GM19328 (cell line): ENCODE measurements around the gene HEMK1.

ENCODE experiments used
- ATAC-seq: cut with Tn5 transposase; IDR thresholded peaks from one replicate; pipeline ENCODE4 v1.9.1; 2021; ENCODE audit warnings: mild to moderate bottlenecking, moderate library complexity; ENCODE audit not compliant: unreplicated experiment

The HEMK1 gene

DNA sequence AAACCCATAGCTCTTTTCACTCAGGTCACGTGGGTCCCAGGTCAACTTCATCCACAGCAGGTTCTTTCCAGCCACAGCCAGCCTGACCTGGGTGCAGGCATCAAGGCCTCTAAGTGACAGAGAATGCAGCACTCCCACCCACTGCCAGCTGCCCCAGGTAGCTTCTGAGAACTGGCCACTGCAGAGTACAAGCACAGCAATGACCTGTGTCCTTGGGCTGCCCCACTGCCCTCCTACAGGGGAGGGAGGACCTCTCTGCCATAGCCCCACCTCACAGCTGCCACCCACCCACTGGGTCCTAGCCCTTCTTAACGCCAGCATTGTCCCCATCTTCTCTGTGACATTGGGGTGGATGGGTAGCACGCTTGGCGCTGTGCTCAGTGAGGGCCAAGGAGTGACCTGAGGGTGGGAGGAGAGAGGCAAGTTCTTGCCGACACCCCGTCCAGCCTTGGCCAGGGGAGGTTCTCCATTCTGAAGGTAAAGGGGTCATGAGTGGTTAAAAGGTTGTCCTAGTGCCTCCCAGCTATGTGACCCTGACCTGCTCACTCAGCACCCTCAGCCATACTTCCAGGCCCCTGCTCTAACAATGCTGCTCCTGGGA lies 29.9 kb downstream of the HEMK1 start:
- ATAC-seq: no peak

DNA sequence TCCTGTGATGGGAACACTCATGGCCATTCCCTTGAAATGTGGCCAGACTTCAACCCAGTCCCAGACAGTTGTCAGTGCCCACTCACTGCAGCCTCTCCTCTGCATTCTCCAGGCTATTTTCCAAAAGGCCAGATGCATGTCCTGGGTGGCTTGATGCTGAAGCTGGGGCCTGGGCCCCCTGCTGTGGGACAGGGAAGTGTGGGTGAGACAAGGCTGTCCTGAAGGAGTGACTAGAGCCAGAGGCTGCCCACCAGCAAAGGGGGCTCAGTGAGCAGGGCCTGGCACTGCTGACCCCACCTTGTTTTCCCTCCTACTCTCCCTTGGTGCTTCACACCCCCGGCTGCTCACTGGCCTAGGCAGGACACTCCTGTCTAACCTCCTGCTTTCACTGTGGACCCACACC lies 30.4 kb downstream of the HEMK1 start:
- ATAC-seq: no peak

DNA sequence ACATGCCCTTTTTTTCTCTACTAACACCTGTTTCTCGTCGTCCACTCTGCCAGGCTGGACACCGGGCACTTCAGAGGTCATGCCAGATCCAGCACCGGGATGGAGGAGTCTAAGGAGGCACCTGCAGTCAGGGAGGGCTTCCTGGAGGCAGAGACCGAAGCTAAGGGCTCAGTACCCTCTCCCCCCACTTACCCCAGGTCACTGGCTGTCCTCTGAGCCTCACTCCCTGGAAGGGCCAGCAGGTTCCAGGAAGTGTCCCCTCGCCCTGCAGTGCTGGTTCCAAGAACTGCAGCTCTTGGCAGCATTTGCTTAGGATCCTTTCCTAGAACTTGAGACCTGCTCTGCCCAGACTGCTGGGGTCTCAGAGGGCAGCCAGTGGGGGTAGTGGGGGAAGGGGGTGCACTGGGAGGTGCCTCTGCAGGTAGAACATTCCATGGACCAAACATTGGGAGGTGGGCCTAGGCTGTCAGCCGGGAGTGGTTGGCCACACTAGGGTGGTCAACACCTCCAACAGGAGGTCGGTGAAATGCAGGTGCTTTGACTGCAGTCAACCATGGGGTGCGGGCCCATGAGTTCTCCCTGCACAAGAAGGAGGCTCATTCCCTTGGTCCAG lies 30.9 kb downstream of the HEMK1 start:
- no peak for ATAC-seq

DNA sequence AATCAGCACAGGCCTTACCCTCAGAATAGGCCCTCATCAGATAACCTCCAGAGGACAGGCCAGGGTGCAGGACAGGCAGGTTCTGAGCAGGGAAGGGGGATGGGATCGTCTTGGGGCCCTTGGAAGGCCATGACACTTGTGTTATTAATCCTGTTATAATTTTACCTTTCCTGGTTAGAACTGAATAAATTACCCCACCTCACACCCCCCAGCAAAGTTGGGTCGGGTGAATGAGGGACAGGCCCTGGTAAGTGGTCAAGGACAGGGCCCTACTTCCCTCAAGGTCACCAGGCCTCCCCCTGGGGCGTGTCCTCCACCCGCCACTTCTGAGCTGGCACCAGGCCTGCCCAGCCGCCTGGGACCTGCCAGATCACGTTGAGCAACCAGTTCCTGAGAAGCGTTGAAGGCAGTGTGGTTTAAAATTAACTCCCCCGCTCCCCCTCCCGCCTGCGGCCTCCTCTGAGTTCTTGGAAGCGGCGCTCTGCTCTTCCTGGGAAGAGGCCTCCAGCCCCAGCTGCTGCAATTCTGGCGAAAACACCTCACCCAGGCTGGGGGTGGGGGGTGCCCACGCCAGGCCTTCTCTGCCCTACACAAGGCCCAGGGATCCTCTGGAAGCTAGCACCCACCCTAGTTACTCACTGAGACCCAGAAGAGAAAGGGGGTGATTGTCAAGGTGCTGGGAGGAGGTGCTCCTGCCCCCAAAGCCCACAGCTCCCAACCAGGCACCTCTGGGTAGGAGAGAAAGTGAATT lies 31.7 kb downstream of the HEMK1 start:
- no peak for ATAC-seq

DNA sequence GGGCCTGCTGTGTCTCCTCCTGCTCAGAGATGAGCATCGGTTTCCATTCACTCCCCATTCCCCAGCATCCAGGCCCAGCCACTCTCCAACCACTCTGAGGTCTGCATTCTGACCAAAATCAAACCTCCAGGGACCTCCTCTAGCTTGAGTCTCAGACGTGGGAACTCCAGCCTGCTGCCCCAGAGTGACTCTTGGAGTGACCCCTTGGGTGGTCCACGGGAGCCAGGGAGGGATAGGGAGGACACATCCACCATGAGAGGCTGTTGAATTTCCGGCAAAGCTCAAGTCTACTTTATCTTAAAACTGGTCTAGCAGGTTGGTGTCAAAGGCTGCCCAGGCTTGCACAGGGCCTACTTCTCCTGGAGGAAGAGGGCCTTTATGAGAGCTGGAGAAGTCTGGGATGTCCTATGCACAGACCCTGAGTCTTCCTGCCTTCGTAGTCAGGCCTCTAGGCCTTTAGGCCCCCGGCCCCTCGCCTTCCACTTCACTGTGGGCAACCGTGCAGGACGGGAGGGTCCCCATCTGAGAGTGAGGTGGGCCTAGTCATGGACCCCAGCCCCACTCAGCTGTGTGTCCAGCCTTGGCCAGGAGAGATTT lies 33.4 kb downstream of the HEMK1 start:
- ATAC-seq: no peak

DNA sequence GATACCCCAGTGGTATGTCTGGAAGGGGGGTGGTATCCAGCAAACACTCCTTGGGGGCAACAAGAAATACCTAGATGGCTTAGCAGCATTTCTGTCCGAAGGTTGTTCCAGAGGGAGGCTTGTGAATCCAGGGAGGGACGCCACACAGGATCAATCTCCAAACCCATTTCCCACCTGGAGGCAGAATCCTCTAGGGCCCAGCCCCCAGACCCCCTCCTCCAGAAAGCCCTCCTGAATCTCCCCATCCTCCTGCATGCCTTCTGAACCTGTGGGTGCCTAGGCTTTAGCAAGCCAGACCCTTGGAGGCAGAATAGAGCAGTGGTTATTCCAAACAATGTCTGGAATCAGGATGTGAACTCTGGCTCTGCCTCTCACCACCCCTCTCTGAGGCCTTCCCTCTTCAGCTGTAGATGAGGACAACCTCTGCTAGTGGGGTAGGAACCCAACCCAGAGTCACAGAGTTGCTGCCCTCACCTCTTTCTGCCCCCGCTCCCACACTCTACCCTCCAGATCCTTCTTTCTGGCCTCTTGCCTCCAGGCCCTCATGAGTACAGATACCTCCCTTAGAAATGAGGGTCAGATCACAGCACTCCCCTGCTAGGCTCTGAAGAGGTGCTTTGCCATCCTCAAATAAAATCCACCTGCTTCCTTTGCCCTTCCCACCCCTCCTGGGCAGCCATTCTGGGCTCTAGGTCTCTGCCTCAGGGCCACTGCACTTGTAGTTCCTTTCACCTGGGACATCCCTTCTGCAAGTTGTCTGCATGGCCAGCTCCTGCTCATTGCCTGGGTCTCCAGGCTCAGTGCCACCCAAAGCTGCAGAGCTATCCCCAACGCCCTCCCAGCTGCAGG lies 34.2 kb downstream of the HEMK1 start:
- no peak for ATAC-seq

DNA sequence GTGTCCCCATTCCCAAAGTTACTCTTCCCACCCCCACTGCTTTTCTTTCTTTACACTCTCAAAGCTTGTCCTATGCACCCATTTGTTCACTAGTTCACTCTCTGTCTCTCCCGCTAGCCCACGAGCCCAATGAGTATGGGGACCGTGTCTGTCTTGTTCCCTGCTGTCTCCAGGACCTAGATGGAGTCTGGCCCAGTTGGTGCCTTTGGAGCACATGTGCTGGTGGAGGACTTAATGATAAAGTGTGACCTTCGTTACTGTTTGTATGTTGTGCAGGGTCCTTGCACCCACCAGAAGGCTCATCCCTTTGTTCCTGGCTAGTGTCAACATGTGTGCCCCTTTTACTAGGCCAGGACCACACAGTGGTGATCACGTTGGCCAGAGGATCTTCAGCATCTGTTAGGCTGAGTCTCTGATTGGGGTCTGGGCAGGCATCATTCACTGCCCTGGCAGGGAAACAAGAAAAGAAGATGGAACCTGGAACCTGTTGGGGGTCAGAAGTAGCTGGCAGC lies 34.8 kb downstream of the HEMK1 start:
- ATAC-seq: no peak

DNA sequence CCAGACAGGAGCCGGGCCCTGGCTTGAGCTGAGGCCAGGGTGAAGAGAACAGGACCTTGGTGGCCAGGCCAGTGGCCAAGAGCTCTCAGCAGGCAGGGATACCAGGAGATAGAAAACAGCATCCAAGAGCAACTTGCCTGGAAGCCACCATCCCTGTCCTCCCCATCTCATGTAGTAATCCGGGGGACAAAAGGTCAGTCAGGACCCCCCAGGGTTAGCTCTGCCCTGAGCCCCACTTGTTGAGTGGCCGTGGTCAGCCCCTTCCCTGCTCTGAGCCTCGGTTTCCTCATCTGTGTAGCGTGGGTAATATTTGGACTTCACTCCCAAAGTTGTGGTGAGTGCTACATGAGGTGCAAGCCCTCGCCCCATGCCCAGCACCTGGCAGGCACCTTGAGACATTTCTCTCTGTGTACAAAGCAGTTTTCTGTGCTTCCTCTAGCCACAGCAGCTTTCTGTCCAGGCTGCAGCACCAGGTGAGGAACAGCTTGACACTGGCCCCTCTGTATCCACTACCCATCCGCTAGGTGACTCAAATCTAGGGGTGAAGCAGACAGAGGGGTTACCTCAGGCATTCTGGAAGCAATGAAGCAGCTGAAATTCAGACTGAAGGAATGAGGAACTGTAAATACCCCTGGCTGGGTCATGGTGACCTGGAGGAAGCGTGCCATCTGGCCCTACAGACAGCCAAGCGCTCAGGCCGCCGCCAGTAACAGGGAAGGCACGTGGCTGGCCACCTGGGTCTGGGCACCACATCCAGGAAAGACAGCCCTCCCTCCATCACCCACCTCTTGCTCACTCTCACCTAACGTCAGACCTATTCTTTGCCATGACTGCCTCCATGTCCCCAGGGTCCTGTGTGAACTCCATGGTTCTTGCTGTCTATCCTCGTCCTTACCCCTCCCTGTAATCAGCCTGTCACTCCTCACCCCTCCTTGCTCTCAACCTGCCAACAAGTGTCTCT lies 35.6 kb downstream of the HEMK1 start:
- no peak for ATAC-seq

DNA sequence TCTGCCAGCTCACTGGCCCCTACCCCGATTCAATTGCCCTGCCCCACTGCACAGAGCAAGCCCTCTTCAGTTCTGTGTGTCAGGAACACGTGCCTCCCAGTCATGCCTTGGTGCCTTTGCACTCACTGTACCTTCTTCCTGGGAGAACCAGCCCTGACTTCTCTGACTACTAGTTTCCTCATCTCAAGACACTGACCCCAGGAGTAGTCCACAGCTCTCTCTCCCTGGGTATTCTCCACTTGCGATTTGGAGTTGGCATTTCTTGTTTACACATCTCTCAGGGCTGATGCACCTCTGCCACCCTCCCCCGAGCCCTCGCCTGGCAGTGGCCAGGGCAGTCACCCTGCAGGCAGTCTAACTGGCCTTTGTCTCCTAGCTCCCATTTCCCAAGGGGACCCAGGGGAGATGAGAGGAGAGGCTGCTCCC lies 36.6 kb downstream of the HEMK1 start:
- ATAC-seq: no peak

DNA sequence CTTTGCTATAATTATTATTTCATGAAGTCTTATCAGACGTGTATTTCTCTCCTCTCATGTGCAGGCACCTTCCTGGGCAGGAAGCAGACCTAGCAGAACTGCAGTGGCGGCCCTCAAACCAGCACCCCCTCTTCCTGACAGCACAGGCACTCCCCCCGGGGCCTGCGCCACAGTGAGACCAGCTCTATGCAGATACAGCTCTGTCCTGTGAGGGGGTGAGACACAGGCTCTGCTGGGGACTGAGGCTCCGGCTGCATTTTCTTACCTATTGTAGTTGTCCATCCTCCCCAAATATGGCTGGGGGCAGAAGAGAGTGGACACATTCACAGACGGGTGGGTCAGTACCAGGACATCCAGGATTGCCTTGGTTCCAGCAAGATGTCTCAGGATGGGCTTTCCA lies 37.3 kb downstream of the HEMK1 start:
- no peak for ATAC-seq

DNA sequence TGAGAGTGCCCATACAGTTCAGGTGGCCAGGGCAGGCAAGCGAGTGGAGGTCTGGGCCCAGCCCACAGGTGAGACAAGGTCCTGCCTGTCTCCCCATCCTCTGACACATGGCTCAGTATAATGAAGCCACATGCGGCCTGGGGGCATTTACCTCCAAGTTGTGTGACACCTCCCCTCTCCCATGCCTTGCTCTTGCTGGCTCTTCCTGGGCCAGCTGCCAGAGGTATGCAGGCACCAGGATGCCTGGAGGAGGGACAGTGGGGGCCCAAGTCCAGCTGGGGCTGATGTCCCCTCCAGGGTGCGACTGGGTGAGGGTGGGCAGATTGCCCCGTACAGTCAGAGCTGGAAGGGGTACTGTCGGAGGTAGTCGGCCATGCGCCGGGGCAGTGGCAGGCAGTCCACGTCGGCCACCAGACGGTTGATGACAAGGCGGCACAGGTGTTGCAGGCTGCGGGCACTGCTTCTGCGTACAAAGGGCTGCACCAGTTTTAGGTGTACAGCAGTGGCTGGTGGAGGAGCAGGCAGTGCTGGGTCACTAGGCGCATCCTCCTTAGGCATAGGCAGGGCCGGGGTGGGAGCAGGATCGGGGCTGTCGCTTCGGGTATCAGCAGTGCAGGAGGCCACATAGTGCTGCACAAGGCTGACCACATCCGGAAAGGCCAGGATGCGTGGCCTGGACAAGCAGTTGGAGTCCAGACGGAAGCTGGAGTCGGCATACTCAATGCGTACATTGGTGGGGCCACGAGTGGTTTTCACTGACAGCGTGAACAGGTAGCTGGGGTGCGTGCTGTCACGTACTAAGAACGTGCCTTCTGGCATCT lies 38.2 kb downstream of the HEMK1 start:
- ATAC-seq: no peak

DNA sequence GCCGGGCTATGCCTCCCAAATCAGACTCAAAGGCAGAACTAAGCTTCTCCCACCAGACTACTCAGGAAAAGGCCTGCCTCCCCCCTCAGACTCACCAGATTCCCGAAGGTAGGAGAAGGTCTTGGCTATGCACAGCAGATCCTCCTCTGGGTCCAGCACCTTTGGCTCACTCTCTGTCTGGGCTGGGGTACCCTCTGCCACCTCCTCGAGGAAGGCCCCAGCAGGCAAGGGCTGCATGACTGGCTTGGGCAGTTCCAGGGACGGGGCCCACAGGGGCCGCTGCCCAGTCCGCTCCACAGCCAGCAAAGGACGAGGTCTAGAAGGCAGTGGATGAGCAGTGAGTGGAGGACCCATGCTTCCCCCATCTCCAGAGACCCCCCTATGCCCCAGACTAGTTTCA lies 39.0 kb downstream of the HEMK1 start:
- ATAC-seq: no peak

DNA sequence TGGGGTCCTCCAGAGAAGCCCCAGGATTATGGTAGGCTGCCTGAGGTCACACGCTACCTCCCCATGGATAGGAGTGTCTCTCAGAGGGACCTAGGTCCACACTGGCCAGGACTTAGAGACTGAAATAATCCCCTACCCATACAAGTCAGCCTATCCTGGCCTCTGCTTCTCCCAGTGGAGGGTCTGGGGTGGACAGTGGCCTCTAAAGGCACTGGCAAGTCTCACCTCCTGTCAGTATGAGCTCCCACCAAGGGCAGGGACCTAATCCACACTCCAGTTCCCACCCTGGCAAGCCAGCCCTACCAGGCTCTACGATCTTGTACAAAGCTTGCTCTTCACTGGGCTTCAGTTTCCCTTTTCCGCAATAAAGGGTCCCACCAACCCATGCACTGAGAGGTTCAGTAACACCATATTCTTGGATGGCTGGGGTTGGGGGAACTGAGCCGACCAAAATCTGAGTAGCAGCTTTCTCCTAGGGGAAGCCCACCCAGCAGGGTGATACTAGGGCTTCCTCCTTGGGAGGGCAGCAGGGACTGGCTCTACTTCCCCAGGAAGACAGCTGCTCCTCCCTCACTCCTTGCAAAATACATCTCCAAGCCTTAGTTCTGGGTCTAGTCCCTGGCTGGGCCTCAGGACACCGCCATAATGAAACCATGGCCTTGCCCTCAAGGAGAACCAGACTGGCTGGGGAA lies 39.9 kb downstream of the HEMK1 start:
- no peak for ATAC-seq

DNA sequence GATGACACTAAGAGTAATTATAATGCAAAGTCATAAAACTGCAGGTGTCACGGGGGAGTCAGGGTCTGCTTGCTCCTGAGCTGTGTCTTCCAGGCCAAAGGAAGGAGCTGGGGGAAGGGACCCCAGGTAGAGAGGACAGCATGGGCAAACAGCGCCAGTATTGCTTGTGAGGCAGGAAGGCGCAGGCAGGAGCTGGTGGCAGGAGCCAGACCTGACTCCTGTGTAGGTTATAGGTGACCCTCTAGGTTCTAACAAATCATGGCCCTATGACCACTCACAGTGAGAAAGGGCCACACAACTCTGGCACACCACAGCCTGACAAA lies 40.4 kb downstream of the HEMK1 start:
- no peak for ATAC-seq

DNA sequence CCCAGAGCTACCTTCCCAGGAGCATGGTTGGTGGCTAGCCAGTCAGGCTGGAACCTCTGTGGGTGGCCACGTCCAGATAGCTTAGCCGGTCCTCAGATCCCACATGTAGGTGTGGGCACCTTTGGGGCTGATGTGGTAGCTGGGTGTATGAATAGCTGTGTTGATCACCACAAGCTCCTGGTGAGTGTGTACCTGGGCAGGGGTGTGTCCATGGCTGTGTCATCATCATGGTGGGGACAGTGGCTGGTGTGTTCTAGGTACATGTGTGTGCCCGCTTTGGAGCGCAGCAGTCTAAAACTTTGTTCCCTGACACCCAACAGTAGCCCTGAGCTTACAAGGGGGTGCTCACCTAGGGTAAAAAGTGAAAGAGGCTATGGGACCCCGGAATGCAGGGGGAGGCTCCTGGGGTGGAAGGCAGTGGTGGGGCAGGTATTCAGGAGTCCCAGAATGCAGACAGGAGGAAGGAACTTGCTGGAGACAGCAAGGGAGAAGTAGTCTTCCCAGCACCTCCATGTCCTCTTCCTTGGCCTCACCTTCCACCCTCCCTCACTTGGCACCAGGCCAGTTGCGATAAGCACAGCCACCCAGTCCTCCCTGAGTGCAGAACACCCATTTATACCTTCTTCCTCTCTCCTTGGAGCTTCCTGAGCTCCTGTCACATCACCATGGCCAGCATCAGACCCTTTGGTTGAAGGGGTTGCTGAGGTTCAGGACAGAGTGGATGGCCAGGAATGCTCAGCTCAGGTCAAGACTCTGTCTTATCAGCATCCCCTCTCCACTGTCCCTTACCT lies 41.1 kb downstream of the HEMK1 start:
- no peak for ATAC-seq

DNA sequence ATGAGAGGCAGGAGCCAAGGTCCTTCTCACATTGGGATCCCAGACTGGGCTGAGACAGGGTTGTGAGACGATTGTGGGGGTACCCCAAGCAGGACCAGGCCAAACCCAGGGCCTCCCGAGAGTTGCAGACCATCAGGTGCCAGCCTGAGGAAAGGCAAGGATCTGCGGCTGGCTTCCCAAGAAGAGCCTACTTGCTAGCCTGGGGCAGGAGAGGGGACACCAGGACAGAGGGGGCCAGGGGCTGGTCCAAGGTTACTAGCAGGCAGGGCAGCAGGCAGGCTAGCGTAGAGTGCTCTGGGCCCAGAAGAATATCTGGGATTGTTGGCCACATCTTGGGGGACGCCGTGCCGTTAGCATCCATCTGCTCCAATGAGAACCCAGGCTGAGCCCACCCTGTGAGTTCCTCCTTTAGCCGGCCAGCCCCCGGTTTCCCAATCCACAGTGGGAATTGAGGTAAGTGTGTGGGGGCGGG lies 41.7 kb downstream of the HEMK1 start:
- ATAC-seq: no peak

DNA sequence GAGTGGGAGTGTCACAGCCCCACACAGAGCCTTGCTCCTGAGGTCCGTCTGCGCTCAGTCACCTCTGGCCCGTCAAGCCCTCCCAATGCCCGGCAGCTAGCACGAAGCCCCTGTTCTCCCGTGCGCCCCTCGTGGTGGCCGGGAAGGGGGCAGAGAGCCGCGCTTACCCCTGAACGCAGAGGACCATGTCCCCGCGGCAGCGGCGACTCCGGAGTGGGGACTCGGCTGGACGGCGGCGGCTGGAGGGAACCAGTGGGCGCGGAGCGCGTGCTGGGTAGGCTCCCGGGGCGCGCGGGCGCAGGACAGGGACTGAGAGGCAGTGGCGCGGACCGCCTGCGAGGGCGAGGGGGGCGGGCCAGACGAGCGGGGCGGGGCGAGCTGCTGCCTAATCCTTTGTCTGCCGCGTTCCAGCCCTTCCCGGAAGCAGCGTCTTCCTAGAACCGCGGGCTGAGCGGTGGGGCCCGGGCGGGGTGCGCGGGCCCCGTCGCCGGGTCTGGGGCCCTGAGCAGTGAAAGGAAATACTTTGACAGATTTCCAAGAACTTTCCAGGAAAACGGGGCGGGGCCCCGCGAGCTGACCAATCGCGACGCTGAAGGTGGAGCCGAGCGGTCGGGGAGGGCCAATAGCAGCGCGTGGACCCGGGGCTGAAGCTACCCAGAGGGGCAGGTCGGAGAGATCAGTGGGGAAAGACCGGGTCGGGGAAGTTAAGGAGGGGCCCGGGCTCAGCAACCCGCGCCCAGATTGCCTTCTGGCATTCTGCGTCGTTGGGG lies 42.3 kb downstream of the HEMK1 start, which contains the start of gene CISH:
Gene CISH, minus strand, starts transcription at position 311 of the 770 bp plus-strand sequence. Its CDS starts 124 bp downstream, at position 187.
- ATAC-seq: peak; percentile 69
